Measurements from ENCODE around the gene ALK. TPM values are rescaled to one million over a fixed set of nuclear protein-coding genes. Genes with fewer than 3 reads are reported as not detected.

Gene ALK
- total and polyA plus RNA-seq, 2 experiments from 2014 or later: 0.35 TPM; not detected in 1

GRCh38 chr2:29598978-29599377, 322.4 kb downstream of the ALK start:
- Mint-ChIP-seq H3K36me3 (ENCODE audit: low read depth) (peaks cover 4% of the 10 kb centered on the region; the same call in 1 of the 3 replicates), H3K27me3 (ENCODE audit: insufficient read depth, low read depth, poor library complexity) (no peaks in the 10 kb centered on the region), H3K9me3 (peaks cover 4% of the 10 kb centered on the region; the same call in 2 of the 3 replicates), H3K27ac (no peak overlapping the region), H3K4me1 (peaks cover 32% of the 10 kb centered on the region), H3K4me3 (no peak overlapping the region)
- DNase-seq (ENCODE audit: low spot score) (no peak), ATAC-seq (no peak)
- TF ChIP-seq REST (IDR thresholded peaks at IDR 0.05; ENCODE audit: unreplicated experiment): no peak
- TF ChIP-seq CREB1 (CRISPR knock-in tag; IDR thresholded peaks at IDR 0.05; ENCODE audit: low read depth): no peak
- no peak for TF ChIP-seq ZNF462 (CRISPR knock-in tag; IDR thresholded peaks at IDR 0.05)
- TF ChIP-seq NANOG (IDR thresholded peaks at IDR 0.05; ENCODE audit: borderline replicate concordance): no peak
- TF ChIP-seq JUNB (IDR thresholded peaks at IDR 0.05; ENCODE audit: unreplicated experiment): no peak
- no peak for TF ChIP-seq EZH2 (IDR thresholded peaks at IDR 0.05; ENCODE audit: low read depth, unreplicated experiment)
- no peak for TF ChIP-seq ZNF331 (CRISPR knock-in tag; IDR thresholded peaks at IDR 0.05; ENCODE audit: low read depth)
- no peak for TF ChIP-seq POLR2AphosphoS5 (IDR thresholded peaks at IDR 0.05; ENCODE audit: low read depth)
- TF ChIP-seq EZH2phosphoT487 (IDR thresholded peaks at IDR 0.05; ENCODE audit: unreplicated experiment): no peak
- TF ChIP-seq ZNF114 (CRISPR knock-in tag; IDR thresholded peaks at IDR 0.05): no peak
- TF ChIP-seq STAT1 (IDR thresholded peaks at IDR 0.05; ENCODE audit: unreplicated experiment): no peak
- no peak for TF ChIP-seq CTCF (conservative IDR thresholded peaks at IDR 0.05; ENCODE audit: low read depth in 2 of 2)
- TF ChIP-seq, protein P1, sequence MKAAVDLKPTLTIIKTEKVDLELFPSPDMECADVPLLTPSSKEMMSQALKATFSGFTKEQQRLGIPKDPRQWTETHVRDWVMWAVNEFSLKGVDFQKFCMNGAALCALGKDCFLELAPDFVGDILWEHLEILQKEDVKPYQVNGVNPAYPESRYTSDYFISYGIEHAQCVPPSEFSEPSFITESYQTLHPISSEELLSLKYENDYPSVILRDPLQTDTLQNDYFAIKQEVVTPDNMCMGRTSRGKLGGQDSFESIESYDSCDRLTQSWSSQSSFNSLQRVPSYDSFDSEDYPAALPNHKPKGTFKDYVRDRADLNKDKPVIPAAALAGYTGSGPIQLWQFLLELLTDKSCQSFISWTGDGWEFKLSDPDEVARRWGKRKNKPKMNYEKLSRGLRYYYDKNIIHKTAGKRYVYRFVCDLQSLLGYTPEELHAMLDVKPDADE (IDR thresholded peaks at IDR 0.05): no peak
- no peak overlapping the region for H3K4me3 ChIP-seq
- H3K36me3 ChIP-seq (ENCODE audit: insufficient read depth): no peaks in the 10 kb centered on the region
- peaks cover 10% of the 10 kb centered on the region; the same call in 1 of the 2 replicates for H3K9me2 ChIP-seq (ENCODE audit: insufficient read depth)
- H3K79me2 ChIP-seq (replicated peaks; ENCODE audit: insufficient read depth): no peaks in the 10 kb centered on the region
- H3K27me3 ChIP-seq (ENCODE audit: insufficient read depth): no peaks in the 10 kb centered on the region
- H3F3A ChIP-seq (replicated peaks; ENCODE audit: low read depth): no peaks in the 10 kb centered on the region
- no peaks in the 10 kb centered on the region for H4K20me1 ChIP-seq (replicated peaks; ENCODE audit: insufficient read depth)
- no peak overlapping the region for H3K27ac ChIP-seq (ENCODE audit: low read depth)
- H2AFZ ChIP-seq: peak overlapping the region; percentile 56; the same call in 1 of the 2 replicates
- H3K4me1 ChIP-seq (ENCODE audit: insufficient read depth): peaks cover 19% of the 10 kb centered on the region
- H3K4me2 ChIP-seq: no peak overlapping the region
